Activated CD8-positive, alpha-beta memory T cell treated with anti-CD3 and anti-CD28 coated beads, Interleukin-2, amount 50 U/mL, for 1 hour (primary cell): ENCODE measurements around the gene C19orf44.
"Not testable (repeated sequence)": the region's sequence is repeated elsewhere in the genome, so short reads cannot be mapped to it uniquely, and the experiment has no call there.

Source experiments
- DNase-seq: peaks from one replicate; pipeline ENCODE4 v3.0.0-alpha.2; 2020; ENCODE audit errors: extremely low read depth

C19orf44 gene

DNA sequence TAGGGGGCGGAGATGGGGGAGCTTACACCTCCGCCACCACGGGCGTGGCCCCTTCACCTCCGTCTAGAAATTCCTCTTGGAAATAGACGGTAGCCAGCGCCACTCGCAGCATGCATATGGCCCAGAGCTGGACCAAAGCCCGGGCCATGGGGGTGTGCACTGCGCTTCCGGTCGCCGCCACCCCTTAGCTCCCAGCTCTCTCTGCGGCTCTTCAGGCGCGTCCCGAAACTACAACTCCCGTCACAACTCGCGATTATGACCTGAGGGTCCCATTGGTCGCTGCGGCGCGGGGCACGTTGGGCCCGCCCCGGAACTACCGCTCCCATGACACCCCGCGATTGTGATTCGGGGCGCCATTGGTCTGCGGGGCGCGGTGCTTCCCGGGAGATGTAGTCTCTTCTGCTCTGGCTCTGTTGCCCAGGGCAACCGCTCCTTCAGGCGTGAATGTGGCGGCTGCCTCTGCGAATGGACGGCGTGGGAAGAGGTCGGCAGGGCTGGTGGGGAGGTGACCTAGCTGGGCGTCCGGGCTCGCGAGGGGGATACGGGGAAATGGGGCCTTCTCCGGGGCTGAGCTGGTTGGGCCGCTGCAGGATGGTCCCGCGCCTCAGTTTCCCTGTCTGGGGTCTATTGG, at the start of gene C19orf44, which contains the start of gene CALR3:
Gene C19orf44, plus strand, starts transcription at position 413 of the 631 bp plus-strand sequence. CDS start 4,399 bp downstream, outside the sequence.
Gene CALR3, minus strand, starts transcription at position 186 of the 631 bp plus-strand sequence. Its CDS starts 38 bp downstream, at position 148.
- DNase-seq: peak; percentile 85

DNA sequence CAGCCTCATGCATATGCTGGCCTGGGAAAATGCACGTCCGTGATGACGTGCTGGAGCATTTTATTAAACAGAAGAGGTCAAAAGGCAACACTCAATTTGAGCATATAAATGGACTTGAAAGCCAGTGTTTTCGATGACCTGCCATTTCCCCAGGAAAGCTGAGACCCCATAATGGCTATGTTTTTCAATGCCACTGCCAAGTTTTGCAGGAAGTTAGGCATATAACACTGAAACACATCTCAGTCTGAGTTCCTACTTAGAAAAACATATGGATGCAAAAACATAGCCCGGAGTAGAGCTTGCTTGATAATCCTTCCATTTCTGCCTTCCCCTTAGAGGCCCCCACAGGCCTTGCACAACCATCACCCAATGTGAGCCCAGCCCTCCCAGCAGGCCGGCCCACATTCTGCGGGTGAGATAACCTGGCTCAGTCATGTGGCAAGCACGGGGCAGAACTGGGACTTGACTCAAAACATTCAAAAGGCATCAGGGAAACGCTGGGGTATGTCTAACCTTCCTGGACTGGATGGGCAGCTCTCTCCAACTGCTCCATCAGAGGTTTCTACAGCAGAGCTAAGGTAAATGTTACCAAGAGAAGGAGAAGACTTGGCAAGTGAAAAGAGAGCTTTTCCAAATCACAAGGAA, 49.3 kb upstream of the C19orf44 start:
- no peak for DNase-seq

DNA sequence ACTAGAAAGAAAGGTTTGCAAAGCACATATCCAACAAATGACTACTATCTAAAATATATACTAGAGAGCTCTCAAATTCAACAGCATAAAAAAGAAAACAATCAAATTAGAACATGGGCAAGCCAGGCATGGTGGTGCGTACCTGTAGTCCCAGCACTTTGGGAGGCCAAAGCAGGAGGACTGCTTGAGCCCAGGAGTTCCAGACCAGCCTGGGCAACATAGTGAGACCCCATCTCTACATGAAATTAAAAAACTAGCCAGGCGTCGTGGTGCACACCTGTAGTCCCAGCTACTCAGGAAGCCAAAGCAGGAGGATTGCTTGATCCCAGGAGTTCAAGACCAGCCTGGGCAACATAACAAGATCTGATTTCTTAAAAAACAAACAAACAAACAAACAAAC, 47.3 kb upstream of the C19orf44 start:
- DNase-seq: not testable (repeated sequence)

DNA sequence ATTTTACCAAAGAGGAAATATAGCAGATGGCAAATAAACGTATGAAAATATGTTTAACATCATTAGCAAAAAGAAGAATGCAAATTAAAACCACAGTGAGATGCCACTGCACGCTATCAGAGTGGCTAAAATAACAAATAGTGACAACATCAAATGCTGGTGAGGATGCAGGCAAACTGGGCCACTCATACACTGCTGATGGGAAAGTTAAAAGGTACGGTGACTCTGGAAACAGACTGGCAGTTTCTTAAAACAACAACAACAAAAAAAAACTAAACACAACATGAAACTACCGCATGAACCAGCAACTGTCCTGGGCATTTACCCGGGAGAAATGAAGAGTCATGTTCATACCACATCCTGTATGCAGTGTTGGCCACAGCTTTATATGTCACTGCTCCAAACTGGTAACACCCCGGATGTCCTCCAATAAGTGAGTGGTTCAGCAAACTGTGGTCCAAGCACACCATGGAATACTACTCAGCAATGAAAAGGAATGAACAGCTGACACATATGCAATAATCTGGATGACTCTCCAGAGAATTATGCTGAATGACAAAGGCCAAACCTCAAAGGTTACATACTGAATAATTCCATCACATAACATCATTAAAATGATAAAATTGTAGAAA, 46.7 kb upstream of the C19orf44 start:
- DNase-seq: no peak

DNA sequence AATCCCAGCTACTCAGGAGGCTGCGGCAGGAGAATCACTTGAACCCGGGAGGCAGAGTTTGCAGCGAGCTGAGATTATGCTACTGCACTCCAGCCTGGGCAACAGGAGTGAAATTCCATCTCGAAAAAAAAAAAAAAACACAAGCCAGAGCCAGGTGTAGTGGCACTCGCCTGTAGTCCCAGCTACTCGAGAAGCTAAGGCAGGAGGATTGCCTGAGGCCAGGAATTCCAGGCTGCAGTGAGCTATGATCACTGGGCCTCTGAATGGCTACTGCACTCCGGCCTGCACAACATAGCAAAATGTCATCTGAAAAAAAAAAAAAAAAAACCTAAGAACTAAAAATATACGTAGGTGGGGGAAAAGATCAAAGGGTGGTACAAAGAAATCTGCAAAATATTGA, 43.9 kb upstream of the C19orf44 start:
- DNase-seq: no peak

DNA sequence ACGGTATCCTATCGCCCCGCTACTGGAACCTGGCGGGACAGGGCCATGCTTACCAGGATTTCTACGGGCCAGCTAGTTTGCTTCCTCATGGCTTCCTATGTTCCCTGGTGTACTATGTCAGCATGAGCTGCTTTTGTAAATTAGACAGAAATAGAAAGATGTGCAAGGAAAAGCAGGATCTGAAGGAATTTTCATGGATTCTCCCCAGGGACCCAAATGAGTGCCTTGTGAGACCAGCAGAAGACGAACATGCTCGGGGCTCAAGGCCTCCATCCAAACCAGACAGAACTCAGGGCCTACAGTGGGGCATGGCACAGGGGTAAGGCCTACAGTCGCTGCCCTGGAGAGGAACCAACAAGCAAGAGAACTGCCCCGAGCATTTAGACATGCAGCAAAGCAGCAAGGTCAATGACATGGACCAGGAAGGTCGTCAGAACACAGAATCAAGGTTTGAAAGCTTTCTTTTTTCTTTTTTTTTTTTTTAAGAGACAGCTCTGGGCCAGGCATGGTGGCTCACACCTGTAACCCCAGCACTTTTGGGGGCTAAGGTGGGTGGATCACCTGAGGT, 41.8 kb upstream of the C19orf44 start:
- no peak for DNase-seq

DNA sequence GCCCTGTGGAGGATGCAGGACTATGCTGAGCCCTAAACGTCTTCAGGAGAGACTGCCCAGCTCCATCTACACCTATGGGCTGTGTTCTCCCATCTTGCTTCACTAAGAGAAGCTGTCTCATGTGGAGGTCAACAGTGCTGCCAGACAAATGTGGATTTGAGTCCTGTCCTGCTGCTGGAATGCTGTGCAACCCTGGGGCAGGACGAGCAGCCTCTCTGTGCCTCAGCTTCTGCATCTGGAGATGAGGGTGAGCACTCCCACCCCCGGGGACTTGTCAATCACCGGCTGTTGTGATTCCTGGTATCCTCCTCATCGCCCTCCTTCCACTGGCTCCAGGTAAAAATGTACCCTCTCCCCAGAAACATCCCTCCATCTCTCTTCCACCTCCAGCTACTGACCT, 40.7 kb upstream of the C19orf44 start:
- DNase-seq: no peak

DNA sequence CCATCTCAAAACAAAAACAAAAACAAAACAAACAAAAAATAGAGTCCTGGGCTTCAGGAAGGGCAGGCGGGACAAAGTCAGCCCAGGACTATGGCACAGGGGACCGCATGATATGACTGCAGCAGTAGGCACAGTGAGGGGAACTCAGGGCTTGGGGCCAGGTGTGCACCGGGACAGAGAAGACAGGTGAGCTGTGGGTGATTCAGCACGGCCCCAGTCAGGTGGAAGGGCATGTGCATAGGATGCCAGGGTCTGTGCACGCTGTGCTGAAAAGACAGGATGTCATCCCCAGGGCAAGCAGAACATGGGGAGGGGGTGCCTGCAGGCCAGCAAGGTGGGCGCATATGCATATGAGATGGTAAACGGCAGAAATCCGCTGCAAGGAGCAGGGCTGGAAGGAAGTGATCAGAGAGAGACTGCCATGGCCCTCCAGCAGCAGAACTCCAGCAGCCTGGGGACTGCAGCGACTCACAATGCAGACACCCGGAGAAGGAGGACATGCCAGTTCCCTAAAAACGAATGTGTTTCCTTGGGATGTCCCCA, 39.5 kb upstream of the C19orf44 start:
- no peak for DNase-seq

DNA sequence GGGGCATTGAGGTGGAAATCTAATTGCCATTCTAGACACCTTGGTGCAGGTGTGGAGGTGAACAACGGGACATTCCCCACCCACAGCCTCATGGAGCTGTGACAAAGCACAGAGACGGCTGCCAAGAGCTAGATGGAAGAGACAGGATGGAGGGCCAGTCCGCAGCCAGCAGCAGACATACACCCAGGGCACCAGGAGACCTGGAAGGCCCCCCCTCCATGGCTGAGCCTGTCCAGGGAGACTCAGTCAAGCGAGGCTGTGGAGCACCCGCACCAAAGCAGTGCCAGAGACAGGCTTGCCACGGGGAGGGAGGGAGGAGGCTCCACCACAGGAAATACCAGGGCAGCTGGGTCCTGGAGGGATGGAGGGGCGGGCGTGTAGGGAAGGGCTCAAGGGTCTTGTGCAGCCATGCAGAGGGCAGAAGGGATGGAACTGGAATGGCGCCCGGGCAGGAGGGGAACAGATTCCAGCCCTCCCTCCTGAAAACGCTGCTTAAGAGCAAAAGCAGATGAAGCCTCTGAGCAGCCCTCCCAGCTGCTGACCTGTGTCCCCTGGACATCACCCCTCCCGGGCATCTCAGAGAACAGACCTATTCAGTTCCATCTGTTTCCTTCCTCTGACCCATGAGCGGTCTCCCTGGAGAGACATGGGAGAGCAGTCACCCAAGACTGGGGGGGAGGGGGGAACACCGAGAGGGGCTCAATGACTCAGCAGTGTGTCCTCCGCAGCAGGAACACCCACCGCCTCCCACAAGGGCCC, 38.8 kb upstream of the C19orf44 start:
- no peak for DNase-seq

DNA sequence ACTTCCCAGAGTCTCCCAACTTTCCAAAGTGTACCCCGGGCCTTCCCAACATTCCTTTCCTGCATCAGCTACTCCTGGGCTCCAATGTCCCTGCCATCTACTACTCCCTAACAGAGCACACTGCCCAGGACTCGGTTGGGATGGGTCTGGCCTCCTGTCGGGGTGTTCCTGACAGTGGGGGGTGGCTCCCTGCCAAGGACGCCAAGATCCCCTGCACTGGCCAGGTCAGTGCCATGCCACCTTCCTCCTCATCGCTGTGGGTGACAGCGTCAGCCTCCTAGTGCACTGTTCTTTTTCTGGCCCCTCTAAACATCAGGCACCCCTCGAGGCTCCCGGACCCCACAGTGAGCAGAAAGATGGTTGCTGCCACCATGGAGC, 38.3 kb upstream of the C19orf44 start:
- no peak for DNase-seq

DNA sequence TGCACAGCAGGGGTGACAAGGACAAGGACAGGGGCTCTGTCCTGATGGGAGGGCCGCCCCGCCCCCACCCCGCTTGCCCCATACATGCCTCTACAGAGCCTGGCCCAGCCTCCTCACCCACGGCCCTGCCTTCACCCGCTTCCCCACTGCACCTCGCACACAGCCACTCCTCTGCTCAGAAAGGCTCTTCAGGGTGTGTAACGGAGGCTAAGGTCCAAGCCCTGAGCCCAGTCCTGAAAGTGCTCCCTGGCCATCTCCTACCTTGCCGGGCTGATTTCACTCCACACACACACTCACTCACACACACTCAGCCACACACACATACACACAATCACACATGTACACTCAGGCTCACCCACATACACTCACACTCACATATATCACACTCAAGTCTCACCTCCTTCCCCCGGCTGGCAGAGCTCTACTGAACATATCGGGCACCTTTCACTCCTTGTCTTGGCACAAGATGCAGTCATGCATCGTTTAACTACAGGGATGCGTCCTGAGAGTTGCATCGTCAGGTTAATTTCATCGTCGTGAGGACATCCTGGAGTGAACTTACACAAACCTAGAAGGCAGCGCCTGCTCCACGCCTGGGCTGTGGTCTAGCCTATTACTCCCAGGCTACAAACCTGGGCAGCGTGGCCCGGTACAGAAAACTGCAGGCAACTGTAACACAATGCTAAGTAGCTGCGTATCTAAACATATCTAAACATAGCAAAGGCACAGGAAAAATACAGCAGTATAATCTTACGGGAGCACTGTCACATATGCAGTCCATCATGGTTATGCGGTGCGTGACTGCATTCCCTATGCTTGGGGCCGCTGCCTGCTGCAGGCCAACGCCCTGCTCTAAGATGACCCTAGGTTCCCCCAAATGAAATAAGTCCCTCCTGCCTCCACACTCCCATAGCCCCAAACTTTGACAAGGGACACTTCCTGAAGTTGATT, 37.5 kb upstream of the C19orf44 start:
- DNase-seq: no peak

DNA sequence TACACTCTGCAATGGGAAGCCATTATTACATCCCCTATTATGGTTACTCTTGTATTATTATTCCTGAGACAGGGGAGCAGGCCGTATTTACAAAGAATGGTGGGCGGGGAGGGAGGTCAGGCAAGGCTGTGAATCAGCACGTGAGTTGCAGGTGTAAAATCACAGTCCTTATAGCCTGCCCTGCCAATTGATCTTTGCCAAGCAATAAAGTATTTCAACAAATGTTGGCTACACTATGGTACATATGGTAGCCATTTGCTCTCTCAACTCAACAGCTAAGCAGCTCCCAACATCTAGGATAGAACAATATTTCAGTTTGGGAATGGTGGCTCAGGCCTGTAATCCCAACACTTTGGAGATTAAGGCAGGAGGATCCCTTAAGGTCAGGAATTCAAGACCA, 36.5 kb upstream of the C19orf44 start:
- no peak for DNase-seq

DNA sequence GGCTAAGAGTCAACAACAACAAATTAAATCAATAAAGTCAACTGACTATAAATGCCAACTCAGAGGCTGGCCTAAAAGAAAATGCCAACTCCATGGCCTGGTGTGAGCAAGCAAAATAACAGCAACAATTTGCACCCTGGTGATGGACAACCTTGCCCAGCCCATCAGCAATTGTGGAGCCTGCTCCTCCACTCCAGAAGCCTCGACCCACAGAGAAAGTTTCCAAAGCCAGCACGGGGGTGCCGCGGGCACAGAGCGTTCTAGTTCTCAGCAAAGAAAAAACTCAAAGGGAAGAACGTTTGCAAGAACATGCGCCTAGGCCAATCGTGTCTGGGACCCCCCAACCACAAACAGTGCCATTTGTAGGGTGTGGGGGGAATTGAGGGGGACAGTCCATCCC, 35.7 kb upstream of the C19orf44 start:
- no peak for DNase-seq

DNA sequence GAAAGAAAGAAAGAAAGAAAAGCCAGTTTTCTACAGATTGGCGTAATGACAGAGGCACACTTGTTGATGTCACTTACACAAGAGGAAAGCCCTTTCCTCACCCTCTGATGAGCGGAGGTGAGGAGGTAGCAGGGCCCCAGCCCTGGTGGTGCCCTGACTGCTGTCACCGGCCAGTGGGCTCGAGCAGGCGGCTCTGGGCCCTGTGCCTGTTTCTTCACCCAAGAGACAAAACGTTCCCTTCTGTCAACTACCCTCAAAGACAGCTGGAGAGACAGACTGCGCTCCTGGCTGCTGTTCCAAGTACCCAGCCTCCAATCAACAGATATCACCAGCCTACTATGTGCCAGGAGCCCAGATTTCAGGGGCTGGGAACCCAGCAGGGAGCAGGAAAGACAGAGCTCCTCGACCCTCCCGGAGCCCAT, 34.6 kb upstream of the C19orf44 start:
- DNase-seq: no peak

DNA sequence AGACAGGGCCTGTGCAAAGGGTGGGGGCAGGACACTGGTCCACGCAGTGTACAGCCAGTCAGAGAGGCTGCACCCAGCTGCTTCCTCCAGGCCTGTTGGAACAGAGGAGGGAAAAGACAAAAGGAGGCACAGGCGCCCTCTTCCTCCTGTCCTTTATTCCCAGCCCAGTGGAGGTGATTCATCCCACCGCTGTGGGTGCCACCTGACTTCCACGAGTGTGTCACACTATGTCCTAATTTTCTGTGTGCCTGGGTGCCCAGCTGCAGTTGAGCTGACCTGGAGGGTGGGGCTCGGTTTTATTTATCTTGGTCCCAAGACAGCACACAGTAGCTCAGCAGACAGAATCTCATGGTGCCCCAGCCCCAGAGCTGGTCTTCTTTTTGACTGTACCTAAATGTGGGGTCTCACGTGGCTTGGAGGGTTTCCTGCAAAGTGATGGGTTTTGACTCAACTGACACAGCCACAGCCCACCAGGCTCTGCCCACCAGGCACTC, 33.4 kb upstream of the C19orf44 start:
- no peak for DNase-seq

DNA sequence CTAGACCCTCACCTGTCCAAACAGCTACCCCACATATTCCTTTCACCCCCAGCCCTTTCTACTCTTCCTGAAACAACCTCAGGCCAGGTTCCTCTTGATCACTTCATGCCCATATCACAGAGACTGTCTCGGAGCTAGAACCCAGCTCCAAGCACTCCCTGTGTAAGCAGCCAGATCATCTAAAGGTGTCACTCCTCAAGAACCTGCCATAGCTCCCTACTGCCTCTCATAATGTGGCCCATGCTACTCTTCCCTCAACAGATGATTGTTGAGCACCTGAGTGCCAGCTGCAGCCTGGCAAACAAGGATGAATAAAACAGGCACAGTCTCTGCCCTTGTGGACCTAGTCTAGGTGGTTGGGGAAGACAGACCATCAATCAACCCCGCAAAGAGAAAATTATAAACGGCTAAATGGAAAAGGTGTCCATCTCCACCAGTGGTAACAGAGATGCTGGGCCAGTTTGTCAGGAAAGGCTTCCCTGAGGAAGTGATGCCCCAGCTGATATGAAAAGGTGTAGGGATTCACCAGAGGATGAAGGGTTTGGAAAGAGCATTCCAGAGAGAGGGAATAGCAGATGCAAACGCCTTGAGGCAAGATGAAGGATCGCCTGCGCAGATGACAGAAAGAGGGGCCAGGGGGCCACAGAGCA, 32.7 kb upstream of the C19orf44 start:
- no peak for DNase-seq

DNA sequence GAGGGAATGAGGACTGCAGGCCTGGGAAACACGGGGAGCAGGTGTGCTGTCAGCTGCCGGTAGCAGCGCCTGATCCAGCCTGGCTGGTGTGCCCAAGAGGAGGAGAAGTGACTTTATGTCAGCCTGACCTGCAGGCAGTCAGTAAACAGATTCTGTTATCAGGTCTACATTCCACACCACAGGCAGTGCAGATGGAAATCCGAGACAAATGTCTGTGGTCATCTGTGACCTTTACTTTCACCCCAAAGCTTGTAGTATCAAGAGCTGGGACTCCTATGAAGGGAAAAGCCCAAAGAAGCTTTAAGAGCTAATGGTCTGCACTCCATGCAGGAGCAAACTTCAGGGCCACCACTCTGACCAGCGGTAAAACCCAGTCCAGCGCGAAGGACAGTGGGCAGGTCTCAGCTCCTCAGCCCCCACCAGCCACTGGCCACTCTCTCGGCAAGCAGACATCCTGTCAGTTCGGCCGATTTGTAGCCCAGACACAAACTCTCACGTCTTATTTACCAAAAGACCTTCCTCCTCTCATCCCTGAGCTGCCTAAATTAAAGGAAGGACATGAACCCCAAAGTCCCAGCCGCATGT, 32.1 kb upstream of the C19orf44 start:
- no peak for DNase-seq

DNA sequence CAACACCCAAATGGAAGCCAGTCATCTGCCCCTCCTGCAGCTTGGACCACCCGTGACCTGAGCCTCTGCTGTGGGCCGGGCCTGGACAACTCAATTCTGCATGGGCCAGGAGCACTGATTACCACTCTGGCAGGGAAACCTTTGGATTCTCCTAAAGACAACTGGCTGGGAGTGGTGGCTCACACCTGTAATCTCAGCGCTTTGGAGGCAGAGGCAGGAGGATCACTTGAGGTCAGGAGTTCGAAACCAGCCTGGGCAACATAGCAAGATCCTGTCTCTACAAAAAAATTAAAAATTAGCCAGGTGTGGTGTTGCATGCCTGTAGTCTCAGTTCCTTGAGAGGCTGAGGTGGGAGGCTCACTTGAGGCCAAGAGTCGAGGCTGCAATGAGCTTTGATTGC, 31.0 kb upstream of the C19orf44 start:
- DNase-seq: no peak

DNA sequence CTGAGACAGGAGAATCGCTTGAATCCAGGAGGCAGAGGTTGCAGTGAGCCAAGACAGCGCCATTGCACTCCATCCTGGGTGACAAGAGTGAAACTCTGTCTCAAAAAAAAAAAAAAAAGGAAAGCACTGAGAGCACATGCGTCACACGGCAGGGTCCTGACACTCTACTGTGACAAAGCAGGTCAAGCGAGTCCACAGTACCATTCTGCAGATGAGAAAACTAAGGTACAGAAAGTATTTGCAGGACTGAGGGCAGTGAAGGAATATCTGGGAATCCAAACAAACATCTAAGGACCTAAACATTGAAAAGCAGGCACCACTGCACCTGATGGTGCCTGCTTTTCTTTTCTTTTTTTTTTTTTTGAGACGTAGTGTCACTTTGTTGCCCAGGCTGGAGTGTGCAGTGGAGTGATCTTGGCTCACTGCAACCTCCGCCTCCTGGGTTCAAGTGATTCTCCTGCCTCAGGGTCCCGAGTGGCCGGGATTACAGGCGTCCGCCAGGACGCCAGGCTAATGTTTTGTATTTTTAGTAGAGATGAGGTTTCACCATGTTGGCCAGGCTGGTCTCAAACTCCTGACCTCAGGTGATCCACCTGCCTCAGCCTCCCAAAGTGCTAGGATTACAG, 29.3 kb upstream of the C19orf44 start:
- not testable (repeated sequence) for DNase-seq
